CD4-positive, CD25-positive, alpha-beta regulatory T cell (primary cell): Measurements from ENCODE around the gene SPINT4. TPM values are rescaled to one million over a fixed set of nuclear protein-coding genes. Genes with fewer than 3 reads are reported as not detected.
A peak's percentile ranks its signal among the peaks of the same experiment; 100 is the strongest.
"Not testable (repeated sequence)": the region's sequence is repeated elsewhere in the genome, so short reads cannot be mapped to it uniquely, and the experiment has no call there.

ENCODE experiments used
- ATAC-seq, 2 donors: fragments of 150-1000 bp; cut with Tn5 transposase; one replicate each; pipeline ENCODE4 v1.10.0; 2021; ENCODE audit warnings: low read depth in 2 of 2, moderate number of reproducible peaks in 2 of 2, moderate library complexity in 1 of 2
- DNase-seq, 3 donors: peaks; one replicate each; pipeline versions ENCODE4 v3.0.0 to v3.0.0-alpha.2; 2012 to 2022; ENCODE audit warnings: mixed read lengths in 1 of 3
- H3K27ac ChIP-seq: one replicate; pipeline ENCODE4 v1.7.0; 2013; ENCODE audit warnings: mild to moderate bottlenecking, low read length; ENCODE audit not compliant: insufficient read depth, poor library complexity, severe bottlenecking
- H3K27me3 ChIP-seq: one replicate; pipeline ENCODE4 v1.7.0; 2013; ENCODE audit warnings: low read length; ENCODE audit not compliant: control insufficient read depth, insufficient read depth
- H3K36me3 ChIP-seq: one replicate; pipeline ENCODE4 v1.7.0; 2013; ENCODE audit warnings: mild to moderate bottlenecking, low read length, moderate library complexity; ENCODE audit not compliant: control insufficient read depth, insufficient read depth
- H3K4me1 ChIP-seq: 2 replicates; pipeline ENCODE4 v1.7.0; 2013; ENCODE audit warnings: mild to moderate bottlenecking, low read length; ENCODE audit not compliant: insufficient read depth, control insufficient read depth, poor library complexity, severe bottlenecking
- H3K4me3 ChIP-seq: one replicate; pipeline ENCODE4 v1.7.0; 2013; ENCODE audit warnings: low read depth, mild to moderate bottlenecking, low read length, moderate library complexity
- H3K9me3 ChIP-seq, 2 experiments: 1 replicate in 1 of 2; 2 replicates in 1 of 2; pipeline ENCODE4 v1.7.0; 2013; ENCODE audit warnings: low read length in 2 of 2, mild to moderate bottlenecking in 1 of 2, moderate library complexity in 1 of 2; ENCODE audit not compliant: control insufficient read depth in 2 of 2
- H3K27ac Mint-ChIP-seq, 3 donors: one replicate each; pipeline ENCODE4 v1.8.0; 2020 to 2022; ENCODE audit warnings: mild to moderate bottlenecking in 3 of 3, mixed read lengths in 3 of 3, moderate library complexity in 2 of 3
- H3K27me3 Mint-ChIP-seq: one replicate; pipeline ENCODE4 v1.8.0; 2022; ENCODE audit warnings: mild to moderate bottlenecking, mixed read lengths
- H3K36me3 Mint-ChIP-seq: one replicate; pipeline ENCODE4 v1.8.0; 2020; ENCODE audit warnings: mixed read lengths
- H3K4me1 Mint-ChIP-seq, 4 donors: one replicate each; pipeline ENCODE4 v1.8.0; 2020 to 2022; ENCODE audit warnings: mixed read lengths in 4 of 4, mild to moderate bottlenecking in 1 of 4
- H3K4me3 Mint-ChIP-seq, 4 donors: one replicate each; pipeline ENCODE4 v1.8.0; 2020 to 2022; ENCODE audit warnings: mild to moderate bottlenecking in 4 of 4, mixed read lengths in 4 of 4, moderate library complexity in 3 of 4
- H3K9me3 Mint-ChIP-seq, 7 donors: one replicate each; pipeline ENCODE4 v1.8.0; 2020 to 2022; ENCODE audit warnings: mixed read lengths in 7 of 7, mild to moderate bottlenecking in 3 of 7, moderate library complexity in 2 of 7
- polyA plus RNA-seq, 4 donors: library from polyadenylated mRNA; unstranded; fragments of 300-500 nt; fragmentation: Illumina TruSeq; gene quantifications; one replicate each; pipeline ENCODE4 v1.2.3, GENCODE V29; 2021
- total RNA-seq: library from RNA; stranded (reverse); gene quantifications from one replicate; pipeline ENCODE4 v1.2.3, GENCODE V29; 2022

Gene SPINT4
- total and polyA plus RNA-seq, 5 donors from 2014 or later = not detected

DNA sequence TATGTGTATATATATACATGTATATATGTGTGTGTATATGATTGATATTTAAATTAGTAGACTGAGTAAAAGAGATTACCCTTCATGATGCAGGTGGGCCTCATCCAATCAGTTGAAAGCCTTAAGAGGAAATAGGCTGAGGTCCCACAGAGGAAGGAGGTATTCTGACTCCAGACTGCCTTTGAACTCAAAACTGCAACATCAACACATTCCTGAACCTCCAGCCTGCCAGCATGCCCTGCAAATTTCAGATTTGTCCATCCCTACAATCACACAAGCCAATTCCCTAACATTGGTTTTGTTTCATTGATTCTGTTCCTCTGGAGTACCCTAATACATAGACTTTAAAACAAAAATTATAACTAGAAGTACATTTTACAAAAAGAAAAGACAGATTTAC lies 22.9 kb downstream of the SPINT4 start:
- peaks cover 20% of the 10 kb centered on the region for H3K27me3 Mint-ChIP-seq
- no peak for DNase-seq

DNA sequence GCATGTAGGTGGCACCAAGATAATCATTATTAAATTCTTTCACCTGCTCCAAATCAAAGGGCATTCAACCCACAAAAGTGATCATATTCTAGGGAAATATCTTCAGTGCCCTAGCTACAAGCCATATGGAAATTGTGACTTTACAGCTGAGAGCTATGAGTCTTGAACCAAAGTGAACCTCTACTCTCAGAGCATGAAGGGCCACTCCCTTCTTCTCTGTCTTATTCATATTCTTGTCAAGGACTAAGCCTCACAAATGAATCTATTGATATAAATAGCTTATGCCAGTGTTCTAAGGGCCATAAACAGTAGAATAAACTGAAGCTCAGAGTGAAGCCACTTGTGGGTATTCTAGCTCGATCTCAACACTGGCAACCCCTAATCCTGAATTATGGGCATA lies 29.6 kb downstream of the SPINT4 start:
- Histone ChIP-seq H3K9me3 (no peaks in the 10 kb centered on the region), H3K27me3 (peaks cover 9% of the 10 kb centered on the region), H3K4me3 (no peak overlapping the region), H3K27ac (no peak overlapping the region), H3K4me1 (no peaks in the 10 kb centered on the region), H3K36me3 (no peaks in the 10 kb centered on the region)
- Mint-ChIP-seq H3K36me3 (no peaks in the 10 kb centered on the region), H3K27me3 (peaks cover 26% of the 10 kb centered on the region), H3K4me1 (no peaks in the 10 kb centered on the region), H3K9me3 (peaks cover 0 to 9% (median 2%) of the 10 kb centered on the region in 7 donors), H3K27ac (no peak overlapping the region), H3K4me3 (no peak overlapping the region)
- DNase-seq = no peak
- ATAC-seq = no peak

More for the DNA sequence above, 22.9 kb downstream of the SPINT4 start:
- no peak overlapping the region for H3K27ac ChIP-seq
- no peak overlapping the region for H3K27ac Mint-ChIP-seq
- peaks cover 4% of the 10 kb centered on the region for H3K27me3 ChIP-seq
- H3K4me3 Mint-ChIP-seq = no peak overlapping the region
- no peaks in the 10 kb centered on the region for H3K9me3 ChIP-seq
- ATAC-seq = no peak
- H3K9me3 Mint-ChIP-seq = no peaks in the 10 kb centered on the region
- no peaks in the 10 kb centered on the region for H3K4me1 ChIP-seq
- H3K36me3 Mint-ChIP-seq = no peaks in the 10 kb centered on the region
- H3K4me1 Mint-ChIP-seq = no peaks in the 10 kb centered on the region
- no peak overlapping the region for H3K4me3 ChIP-seq
- H3K36me3 ChIP-seq = no peaks in the 10 kb centered on the region

DNA sequence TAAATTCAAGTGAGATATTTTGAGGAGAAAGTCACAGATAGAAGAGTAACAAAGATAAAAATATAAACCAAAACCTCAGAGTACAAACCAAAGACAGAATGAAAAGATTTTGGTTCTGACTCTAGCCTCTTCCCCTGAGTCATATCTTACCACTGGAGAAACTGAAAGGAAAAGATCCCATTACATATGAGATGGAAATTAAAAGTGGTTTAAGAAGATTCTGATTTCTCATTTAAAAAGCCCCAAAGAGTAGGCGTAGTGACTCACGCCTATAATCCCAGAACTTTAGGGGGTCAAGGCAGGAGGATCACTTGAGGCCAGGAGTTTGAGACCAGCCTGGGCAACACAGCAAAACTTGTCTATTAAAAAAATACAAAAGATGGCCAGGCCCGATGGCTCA lies 30.6 kb downstream of the SPINT4 start:
- no peaks in the 10 kb centered on the region for H3K36me3 ChIP-seq
- H3K27ac ChIP-seq = no peak overlapping the region
- Mint-ChIP-seq H3K36me3 (no peaks in the 10 kb centered on the region), H3K27ac (no peak overlapping the region), H3K27me3 (peaks cover 16% of the 10 kb centered on the region), H3K9me3 (peaks cover 0 to 9% (median 2%) of the 10 kb centered on the region in 7 donors), H3K4me3 (no peak overlapping the region), H3K4me1 (no peaks in the 10 kb centered on the region)
- no peak overlapping the region for H3K4me3 ChIP-seq
- H3K9me3 ChIP-seq = no peaks in the 10 kb centered on the region
- DNase-seq (peak in 1 of 3 donors; percentile 14), ATAC-seq (no peak)
- no peaks in the 10 kb centered on the region for H3K4me1 ChIP-seq
- peaks cover 9% of the 10 kb centered on the region for H3K27me3 ChIP-seq

DNA sequence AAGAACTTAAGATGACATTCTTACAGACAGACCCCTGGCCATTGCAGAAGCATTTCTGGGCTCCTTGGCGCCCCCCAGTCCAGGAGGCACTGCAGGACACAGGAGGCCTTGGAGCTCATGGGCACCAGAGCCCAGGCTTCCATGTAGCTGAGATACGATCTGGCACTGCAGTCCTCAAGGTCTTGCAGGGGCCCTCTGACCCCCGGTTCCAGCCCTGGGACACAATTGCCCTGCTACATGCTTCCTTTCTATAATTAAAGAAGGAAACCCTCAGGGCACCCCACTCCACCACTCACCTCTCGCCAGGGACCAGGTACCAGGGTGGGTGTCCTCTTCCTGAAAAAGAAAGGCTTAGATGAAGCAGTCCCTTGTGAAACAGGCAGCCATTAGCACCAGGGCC lies 35.9 kb downstream of the SPINT4 start:
- ATAC-seq = no peak

GRCh38 chr20:45759921-45760320 lies 37.8 kb downstream of the SPINT4 start:
- H3K4me3 Mint-ChIP-seq, H3K9me3 ChIP-seq, H3K4me3 ChIP-seq, ATAC-seq, H3K36me3 Mint-ChIP-seq, H3K27me3 ChIP-seq, H3K36me3 ChIP-seq, H3K4me1 ChIP-seq, H3K4me1 Mint-ChIP-seq, H3K9me3 Mint-ChIP-seq, H3K27ac ChIP-seq, H3K27ac Mint-ChIP-seq, DNase-seq: not testable (repeated sequence)
- H3K27me3 Mint-ChIP-seq = peaks cover 13% of the 10 kb centered on the region

More for the DNA sequence above, 35.9 kb downstream of the SPINT4 start:
- DNase-seq = no peak
- Histone ChIP-seq H3K27ac (no peak overlapping the region), H3K4me1 (no peaks in the 10 kb centered on the region), H3K36me3 (no peaks in the 10 kb centered on the region), H3K9me3 (no peaks in the 10 kb centered on the region), H3K27me3 (no peaks in the 10 kb centered on the region), H3K4me3 (no peak overlapping the region)
- Mint-ChIP-seq H3K9me3 (peaks cover 0 to 9% (median 2%) of the 10 kb centered on the region in 7 donors), H3K4me3 (no peak overlapping the region), H3K36me3 (no peaks in the 10 kb centered on the region), H3K27me3 (peaks cover 17% of the 10 kb centered on the region), H3K27ac (no peak overlapping the region), H3K4me1 (no peaks in the 10 kb centered on the region)

DNA sequence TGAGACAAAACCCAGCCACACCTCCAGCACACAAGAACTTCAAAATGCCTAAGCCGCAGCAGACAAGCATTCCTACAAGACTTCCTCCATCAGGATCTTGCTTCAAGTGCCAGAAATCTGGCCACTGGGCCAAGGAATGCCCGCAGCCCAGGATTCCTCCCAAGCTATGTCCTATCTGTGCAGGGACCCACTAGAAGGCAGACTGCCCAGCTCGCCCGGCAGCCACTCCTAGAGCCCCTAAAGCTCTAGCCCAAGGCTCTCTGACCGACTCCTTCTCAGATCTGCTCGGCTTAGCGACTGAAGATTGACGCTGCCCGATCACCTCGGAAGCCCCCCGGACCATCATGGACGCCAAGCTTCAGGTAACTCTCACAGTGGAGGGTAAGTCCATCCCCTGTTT lies 39.8 kb downstream of the SPINT4 start:
- H3K4me3 Mint-ChIP-seq, H3K27ac Mint-ChIP-seq, H3K36me3 Mint-ChIP-seq, H3K4me1 ChIP-seq, H3K27me3 ChIP-seq, H3K9me3 ChIP-seq, H3K27me3 Mint-ChIP-seq, H3K4me3 ChIP-seq, DNase-seq, H3K4me1 Mint-ChIP-seq, H3K9me3 Mint-ChIP-seq, H3K36me3 ChIP-seq, ATAC-seq, H3K27ac ChIP-seq: not testable (repeated sequence)

- not testable (repeated sequence) for H3K9me3 ChIP-seq, H3K27me3 Mint-ChIP-seq, H3K4me3 ChIP-seq, H3K36me3 Mint-ChIP-seq, H3K4me1 ChIP-seq, H3K4me3 Mint-ChIP-seq, H3K27ac Mint-ChIP-seq, DNase-seq, H3K9me3 Mint-ChIP-seq, H3K36me3 ChIP-seq, H3K27me3 ChIP-seq, H3K4me1 Mint-ChIP-seq, H3K27ac ChIP-seq, ATAC-seq
These were observed 42.6 kb downstream of the SPINT4 start for GRCh38 chr20:45764618-45765282.

DNA sequence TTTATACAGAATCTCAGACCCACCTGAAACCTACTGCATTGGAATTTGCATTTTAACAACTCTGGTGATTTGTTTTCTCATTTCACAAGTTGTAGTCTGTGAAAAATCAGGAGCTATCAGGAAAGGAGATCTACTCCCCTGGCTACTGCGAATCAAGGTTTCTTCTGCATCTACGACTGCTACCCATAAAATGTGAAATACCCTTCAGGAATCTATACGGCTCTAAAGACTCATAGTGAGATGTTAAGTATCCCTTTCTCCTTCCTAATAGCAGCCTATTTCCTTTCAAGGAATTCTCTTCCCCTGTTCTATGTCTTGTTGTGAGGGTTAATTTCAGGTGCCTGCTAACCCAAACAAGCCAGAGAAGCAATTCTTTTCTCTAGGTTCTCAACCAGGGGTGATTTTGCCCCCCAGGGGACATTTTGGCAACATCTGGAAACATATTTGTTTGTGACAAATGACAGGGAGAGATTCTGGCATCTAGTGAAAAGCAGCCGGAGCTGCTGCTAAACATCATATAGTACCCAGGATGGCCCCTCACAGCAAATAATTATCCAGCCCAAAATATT lies 43.2 kb downstream of the SPINT4 start:
- Mint-ChIP-seq H3K9me3 (no peaks in the 10 kb centered on the region), H3K36me3 (no peaks in the 10 kb centered on the region), H3K27me3 (peaks cover 5% of the 10 kb centered on the region), H3K4me1 (no peaks in the 10 kb centered on the region), H3K4me3 (no peak overlapping the region), H3K27ac (peak overlapping the region in 1 of 3 donors; percentile 5)
- Histone ChIP-seq H3K4me1 (no peaks in the 10 kb centered on the region), H3K27me3 (no peaks in the 10 kb centered on the region), H3K4me3 (no peak overlapping the region), H3K27ac (no peak overlapping the region), H3K36me3 (no peaks in the 10 kb centered on the region), H3K9me3 (no peaks in the 10 kb centered on the region)
- DNase-seq (no peak), ATAC-seq (no peak)
